OCI-LY3 (cell line): ENCODE measurements around the gene HCRT.
A peak's percentile ranks its signal among the peaks of the same experiment; 100 is the strongest.

ENCODE experiments used
- H2AFZ ChIP-seq: fragments of 200-600, 300-600 bp; shearing (Covaris generic); 2 replicates; pipeline ENCODE4 v1.6.0; 2014; ENCODE audit warnings: antibody characterized with exemption, low read depth, low read length
- H3K27ac ChIP-seq: fragments of 200-600, 300-600 bp; sonication (generic); 2 replicates; pipeline ENCODE4 v1.5.1; 2014; ENCODE audit warnings: mild to moderate bottlenecking, low read length, moderate library complexity, mixed read lengths
- H3K27me3 ChIP-seq: fragments of 200-600, 300-600 bp; sonication (generic); 2 replicates; pipeline ENCODE4 v1.6.1; 2014; ENCODE audit warnings: low read depth, low read length, mixed read lengths
- H3K36me3 ChIP-seq: fragments of 200-600, 300-600 bp; sonication (generic); replicated peaks from 2 replicates; pipeline ENCODE3; 2014; ENCODE audit warnings: low read depth, low read length, mixed read lengths
- H3K4me1 ChIP-seq: fragments of 300-600, 200-600 bp; sonication (generic); 2 replicates; pipeline ENCODE4 v1.6.1; 2014; ENCODE audit warnings: low read length, mixed read lengths
- H3K4me2 ChIP-seq: fragments of 200-600, 300-600 bp; sonication (generic); 2 replicates; pipeline ENCODE4 v1.6.1; 2014; ENCODE audit warnings: low read length, mixed read lengths
- H3K4me3 ChIP-seq: fragments of 300-600, 200-600 bp; sonication (generic); 2 replicates; pipeline ENCODE4 v1.5.1; 2014; ENCODE audit warnings: antibody characterized with exemption, mild to moderate bottlenecking, low read length, moderate library complexity
- H3K79me2 ChIP-seq: fragments of 300-600, 200-600 bp; shearing (Covaris generic); 2 replicates; pipeline ENCODE4 v1.6.1; 2014; ENCODE audit warnings: mild to moderate bottlenecking, low read length, mixed read lengths
- H3K9ac ChIP-seq: fragments of 300-600, 200-600 bp; shearing (Covaris generic); 2 replicates; pipeline ENCODE4 v1.6.0; 2014; ENCODE audit warnings: mild to moderate bottlenecking, low read length, moderate library complexity
- H3K9me3 ChIP-seq: fragments of 200-600, 300-600 bp; shearing (Covaris generic); 2 replicates; pipeline ENCODE4 v1.6.1; 2014; ENCODE audit warnings: low read length, mixed read lengths; ENCODE audit not compliant: insufficient read depth
- H4K20me1 ChIP-seq: fragments of 200-600, 300-600 bp; sonication (generic); 2 replicates; pipeline ENCODE4 v1.6.1; 2016; ENCODE audit warnings: low read length, mixed read lengths; ENCODE audit not compliant: insufficient read depth
- CTCF ChIP-seq: fragments of 200-600, 300-600 bp; sonication (generic); IDR thresholded peaks from 2 replicates; pipeline ENCODE4 v1.5.1; 2014; ENCODE audit warnings: antibody characterized with exemption, low read length, low read depth
- EZH2phosphoT487 ChIP-seq: fragments of 200-600 bp; shearing (Covaris generic); IDR thresholded peaks from 2 replicates; pipeline ENCODE4 v1.6.1; 2018; ENCODE audit warnings: antibody characterized with exemption, mixed run types, low read depth

HCRT gene

GRCh38 chr17:42193969-42194899 is 9.0 kb upstream of the HCRT start, which contains the start of gene GHDC:
Gene GHDC (minus strand): TSS chr17:42194494. CDS start chr17:42193581, 913 bp downstream.
- peaks cover 3% of the 10 kb centered on the region; the same call in 1 of the 2 replicates for H3K79me2 ChIP-seq
- H2AFZ ChIP-seq, result peak within 1 kb of the TSS; percentile 97
- H3K27me3 ChIP-seq, result no peaks in the 10 kb centered on the region
- H3K9ac ChIP-seq, result peak within 1 kb of the TSS; percentile 82
- H3K4me1 ChIP-seq, result peaks cover 21% of the 10 kb centered on the region
- H3K27ac ChIP-seq, result peak within 1 kb of the TSS; percentile 58
- TF ChIP-seq EZH2phosphoT487 (no peak), CTCF (no peak)
- peak within 1 kb of the TSS; percentile 97 for H3K4me2 ChIP-seq
- H3K4me3 ChIP-seq, result peak within 1 kb of the TSS; percentile 98
- H3K9me3 ChIP-seq, result no peaks in the 10 kb centered on the region
- H4K20me1 ChIP-seq, result no peaks in the 10 kb centered on the region
- H3K36me3 ChIP-seq, result peaks cover 2% of the 10 kb centered on the region

GRCh38 chr17:42193216-42193968 is 8.1 kb upstream of the HCRT start:
- Histone ChIP-seq H3K36me3 (peaks cover 2% of the 10 kb centered on the region), H2AFZ (no peak overlapping the region), H3K9ac (peak overlapping the region; percentile 82), H3K4me1 (peaks cover 12% of the 10 kb centered on the region), H3K9me3 (no peaks in the 10 kb centered on the region), H3K27ac (peak overlapping the region; percentile 58; the same call in 1 of the 2 replicates), H3K4me2 (peak overlapping the region; percentile 97), H3K4me3 (peak overlapping the region; percentile 98), H3K27me3 (no peaks in the 10 kb centered on the region), H4K20me1 (no peaks in the 10 kb centered on the region), H3K79me2 (peaks cover 3% of the 10 kb centered on the region; the same call in 1 of the 2 replicates)
- TF ChIP-seq EZH2phosphoT487 (no peak), CTCF (no peak)

- H3K27ac ChIP-seq, result no peak overlapping the region
- H2AFZ ChIP-seq, result no peak overlapping the region
- H3K27me3 ChIP-seq, result no peaks in the 10 kb centered on the region
- H3K9ac ChIP-seq, result no peak overlapping the region
- H3K36me3 ChIP-seq, result no peaks in the 10 kb centered on the region
- H3K4me1 ChIP-seq, result peaks cover 10% of the 10 kb centered on the region
- H3K4me3 ChIP-seq, result peak overlapping the region; percentile 98; the same call in 1 of the 2 replicates
- TF ChIP-seq CTCF, result no peak
- TF ChIP-seq EZH2phosphoT487, result no peak
- H3K4me2 ChIP-seq, result peak overlapping the region; percentile 97
- H3K9me3 ChIP-seq, result no peaks in the 10 kb centered on the region
- H3K79me2 ChIP-seq, result peaks cover 3% of the 10 kb centered on the region; the same call in 1 of the 2 replicates
- H4K20me1 ChIP-seq, result no peaks in the 10 kb centered on the region
Observed at GRCh38 chr17:42192189-42193126, 7.2 kb upstream of the HCRT start.
